T-cell (primary cell): ENCODE measurements around the gene LMO1. TPM values are rescaled to one million over a fixed set of nuclear protein-coding genes. Genes with fewer than 3 reads are reported as not detected.

ENCODE experiments used
- ATAC-seq, 4 experiments: fragments of 200-7000 bp in 3 of 4; fragments of 150-1000 bp in 1 of 4; cut with Tn5 transposase; replicated peaks in 1 of 4; 1 replicate in 3 of 4; 2 replicates in 1 of 4; pipeline ENCODE4 v1.10.0; 2021; ENCODE audit warnings: moderate library complexity in 3 of 4, mild to moderate bottlenecking in 2 of 4, moderate number of reproducible peaks in 1 of 4
- CTCF ChIA-PET, 2 donors: fragments of 300-600 bp; sonication (Branson Sonifier 250); formaldehyde crosslinking; loops; one replicate each; lab custom pipeline; 2022; ENCODE audit warnings: antibody characterized with exemption in 2 of 2; lab: Charles Lee
- POLR2A ChIA-PET, 2 donors: fragments of 300-600 bp; sonication (Branson Sonifier 250); formaldehyde crosslinking; loops; one replicate each; lab custom pipeline; 2022; ENCODE audit warnings: antibody characterized with exemption in 2 of 2; lab: Charles Lee
- DNase-seq, 35 experiments: peaks; one replicate each; pipeline versions ENCODE4 v3.0.0 to v3.0.0-alpha.2; 2013 to 2023
- H3K27ac ChIP-seq: one replicate; pipeline ENCODE4 v1.5.1; 2013; ENCODE audit warnings: low read length
- H3K27me3 ChIP-seq, 2 experiments: replicated peaks in 1 of 2; 1 replicate in 1 of 2; 2 replicates in 1 of 2; pipeline versions ENCODE4 v1.6.1 to v1.7.0; 2013; ENCODE audit warnings: low read length in 1 of 2, mixed read lengths in 1 of 2; ENCODE audit not compliant: control insufficient read depth in 2 of 2, insufficient read depth in 2 of 2; ENCODE audit errors: extremely low read depth in 1 of 2
- H3K36me3 ChIP-seq, 2 donors: 1 replicate in 1 of 2; 2 replicates in 1 of 2; pipeline versions ENCODE4 v1.6.1 to v1.7.0; 2013; ENCODE audit warnings: low read length in 1 of 2; ENCODE audit not compliant: control insufficient read depth in 2 of 2, insufficient read depth in 1 of 2; ENCODE audit errors: extremely low read depth in 1 of 2
- H3K4me1 ChIP-seq, 2 experiments: 1 replicate in 1 of 2; 2 replicates in 1 of 2; pipeline versions ENCODE4 v1.6.1 to v1.7.0; 2013; ENCODE audit warnings: low read length in 2 of 2, mixed read lengths in 1 of 2; ENCODE audit not compliant: insufficient read depth in 2 of 2, control insufficient read depth in 1 of 2; ENCODE audit errors: extremely low read depth in 1 of 2
- H3K4me3 ChIP-seq, 2 donors: 1 replicate in 1 of 2; 2 replicates in 1 of 2; pipeline versions ENCODE4 v1.5.1 to v1.7.0; 2013; ENCODE audit warnings: mild to moderate bottlenecking in 2 of 2, low read length in 1 of 2, moderate library complexity in 1 of 2; ENCODE audit not compliant: control insufficient read depth in 1 of 2; ENCODE audit errors: extremely low read depth in 1 of 2
- H3K9me3 ChIP-seq: 2 replicates; pipeline ENCODE4 v1.7.0; 2013
- H3K27ac Mint-ChIP-seq, 2 donors: one replicate each; pipeline ENCODE4 v1.8.0; 2020 to 2021; ENCODE audit warnings: mild to moderate bottlenecking in 2 of 2, mixed read lengths in 2 of 2
- H3K27me3 Mint-ChIP-seq, 2 donors: one replicate each; pipeline ENCODE4 v1.8.0; 2021 to 2022; ENCODE audit warnings: mixed read lengths in 2 of 2
- H3K36me3 Mint-ChIP-seq: one replicate; pipeline ENCODE4 v1.8.0; 2021; ENCODE audit warnings: mixed read lengths
- H3K4me1 Mint-ChIP-seq, 3 donors: one replicate each; pipeline ENCODE4 v1.8.0; 2020 to 2022; ENCODE audit warnings: mixed read lengths in 3 of 3, mild to moderate bottlenecking in 1 of 3
- H3K4me3 Mint-ChIP-seq, 3 donors: one replicate each; pipeline ENCODE4 v1.8.0; 2020 to 2022; ENCODE audit warnings: mild to moderate bottlenecking in 3 of 3, mixed read lengths in 3 of 3, moderate library complexity in 3 of 3
- H3K9me3 Mint-ChIP-seq, 3 donors: one replicate each; pipeline ENCODE4 v1.8.0; 2020 to 2022; ENCODE audit warnings: mixed read lengths in 3 of 3
- WGBS: methylation state at CpG from one replicate; pipeline ENCODE4 v1.1.5; 2013; ENCODE audit warnings: missing lambda C conversion rate; ENCODE audit not compliant: insufficient coverage; 5-methylcytosine and 5-hydroxymethylcytosine counted together
- total RNA-seq, 35 experiments: library from RNA in 6 of 35; stranded (reverse) in 6 of 35; fragments of 120-200 nt in 1 of 35; gene quantifications; one replicate each; pipeline versions ENCODE4 v1.2.1 to v1.2.4 and lab custom pipeline; 2013 to 2026

Gene LMO1
- total RNA-seq, 5 donors from 2014 or later (not counting 1 experiment from before 2014, with no cell fraction given): not detected

GRCh38 chr11:8207080-8208000 is 56.3 kb downstream of the LMO1 start:
- ATAC-seq (no peak), DNase-seq (no peak)
- Histone ChIP-seq H3K27me3 (peaks cover 0 to 51% of the 10 kb centered on the region in 2 experiments), H3K36me3 (no peaks in the 10 kb centered on the region), H3K4me1 (peaks cover 0 to 3% of the 10 kb centered on the region in 2 experiments), H3K27ac (no peak overlapping the region), H3K9me3 (no peaks in the 10 kb centered on the region), H3K4me3 (no peak overlapping the region)
- ChIA-PET CTCF (interaction anchor here (0.5 to 2.1 kb wide), 4 partner anchors 12 to 1327 kb away, joined by 3 to 6 read pairs (median 4); no protein-coding TSS in a partner anchor), POLR2A (no interaction called here)
- H3K36me3 Mint-ChIP-seq: no peaks in the 10 kb centered on the region
- H3K27me3 Mint-ChIP-seq: peaks cover 15 to 45% of the 10 kb centered on the region in 2 donors
- H3K4me1 Mint-ChIP-seq: peaks cover 6 to 13% (median 9%) of the 10 kb centered on the region in 3 donors
- peak overlapping the region in 1 of 2 donors; percentile 52 for H3K27ac Mint-ChIP-seq
- WGBS: 50% methylated on average over 13 of the region's 20 CpGs
- peak overlapping the region in 1 of 3 donors; percentile 45 for H3K4me3 Mint-ChIP-seq
- no peaks in the 10 kb centered on the region for H3K9me3 Mint-ChIP-seq

GRCh38 chr11:8206251-8207079 is 57.2 kb downstream of the LMO1 start:
- 31% methylated on average over 16 of the region's 31 CpGs for WGBS
- DNase-seq: peak in 1 of 35 experiments; percentile 16
- no peaks in the 10 kb centered on the region for H3K36me3 Mint-ChIP-seq
- no peaks in the 10 kb centered on the region for H3K9me3 Mint-ChIP-seq
- ChIA-PET POLR2A (no interaction called here), CTCF (interaction anchor here in 1 of 2 donors (2.1 kb wide), 1 partner anchor 13 kb away, joined by 6 read pairs; no protein-coding TSS in a partner anchor)
- Histone ChIP-seq H3K27me3 (peaks cover 0 to 54% of the 10 kb centered on the region in 2 experiments), H3K4me1 (peaks cover 0 to 3% of the 10 kb centered on the region in 2 experiments), H3K9me3 (no peaks in the 10 kb centered on the region), H3K36me3 (no peaks in the 10 kb centered on the region), H3K4me3 (no peak overlapping the region), H3K27ac (no peak overlapping the region)
- H3K4me1 Mint-ChIP-seq: peaks cover 6 to 13% (median 9%) of the 10 kb centered on the region in 3 donors
- ATAC-seq: no peak
- H3K27me3 Mint-ChIP-seq: peaks cover 19 to 45% of the 10 kb centered on the region in 2 donors
- H3K4me3 Mint-ChIP-seq: peak overlapping the region in 1 of 3 donors; percentile 45
- H3K27ac Mint-ChIP-seq: peak overlapping the region in 1 of 2 donors; percentile 52

- Mint-ChIP-seq H3K27me3 (peaks cover 19 to 45% of the 10 kb centered on the region in 2 donors), H3K27ac (no peak overlapping the region), H3K4me3 (no peak overlapping the region), H3K9me3 (no peaks in the 10 kb centered on the region), H3K36me3 (no peaks in the 10 kb centered on the region), H3K4me1 (peaks cover 6 to 13% (median 9%) of the 10 kb centered on the region in 3 donors)
- ATAC-seq (no peak), DNase-seq (no peak)
- peaks cover 0 to 56% of the 10 kb centered on the region in 2 experiments for H3K27me3 ChIP-seq
- WGBS: 86% methylated on average over 8 of the region's 8 CpGs
- H3K4me1 ChIP-seq: peaks cover 0 to 3% of the 10 kb centered on the region in 2 experiments
- H3K4me3 ChIP-seq: no peak overlapping the region
- no peaks in the 10 kb centered on the region for H3K9me3 ChIP-seq
- H3K27ac ChIP-seq: no peak overlapping the region
- ChIA-PET CTCF (no interaction called here), POLR2A (no interaction called here)
- H3K36me3 ChIP-seq: no peaks in the 10 kb centered on the region
These were observed 58.1 kb downstream of the LMO1 start for GRCh38 chr11:8205566-8205965.

- peaks cover 0 to 55% of the 10 kb centered on the region in 2 experiments for H3K27me3 ChIP-seq
- H3K4me3 Mint-ChIP-seq: no peak overlapping the region
- no peak overlapping the region for H3K4me3 ChIP-seq
- DNase-seq (no peak), ATAC-seq (no peak)
- no peak overlapping the region for H3K27ac ChIP-seq
- H3K27me3 Mint-ChIP-seq: peaks cover 20 to 44% of the 10 kb centered on the region in 2 donors
- no peak overlapping the region for H3K27ac Mint-ChIP-seq
- POLR2A ChIA-PET: no interaction called here
- WGBS: 79% methylated on average over 3 of the region's 5 CpGs
- H3K4me1 ChIP-seq: peaks cover 0 to 3% of the 10 kb centered on the region in 2 experiments
- no peaks in the 10 kb centered on the region for H3K9me3 Mint-ChIP-seq
- CTCF ChIA-PET: interaction anchor here in 1 of 2 donors (2.6 kb wide), 1 partner anchor 11 kb away, joined by 7 read pairs; no protein-coding TSS in a partner anchor
- H3K36me3 Mint-ChIP-seq: no peaks in the 10 kb centered on the region
- H3K4me1 Mint-ChIP-seq: peaks cover 6 to 13% (median 9%) of the 10 kb centered on the region in 3 donors
- no peaks in the 10 kb centered on the region for H3K9me3 ChIP-seq
- no peaks in the 10 kb centered on the region for H3K36me3 ChIP-seq
These were observed 59.1 kb downstream of the LMO1 start for GRCh38 chr11:8204596-8204995.

GRCh38 chr11:8204025-8204424 is 59.7 kb downstream of the LMO1 start:
- Mint-ChIP-seq H3K27me3 (peaks cover 23 to 42% of the 10 kb centered on the region in 2 donors), H3K9me3 (no peaks in the 10 kb centered on the region), H3K4me1 (peaks cover 6 to 13% (median 9%) of the 10 kb centered on the region in 3 donors), H3K4me3 (no peak overlapping the region), H3K27ac (no peak overlapping the region), H3K36me3 (no peaks in the 10 kb centered on the region)
- Histone ChIP-seq H3K9me3 (no peaks in the 10 kb centered on the region), H3K36me3 (no peaks in the 10 kb centered on the region), H3K4me1 (peaks cover 0 to 3% of the 10 kb centered on the region in 2 experiments), H3K27ac (no peak overlapping the region), H3K4me3 (no peak overlapping the region), H3K27me3 (peaks cover 0 to 49% of the 10 kb centered on the region in 2 experiments)
- DNase-seq (no peak), ATAC-seq (no peak)
- POLR2A ChIA-PET: no interaction called here
- WGBS: 84% methylated on average over 5 of the region's 5 CpGs
- CTCF ChIA-PET: interaction anchor here in 1 of 2 donors (2.6 kb wide), 1 partner anchor 11 kb away, joined by 7 read pairs; no protein-coding TSS in a partner anchor

GRCh38 chr11:8203414-8203715 is 60.3 kb downstream of the LMO1 start:
- no peak overlapping the region for H3K27ac ChIP-seq

More at GRCh38 chr11:8203414-8203715, 60.3 kb downstream of the LMO1 start:
- peaks cover 26 to 44% of the 10 kb centered on the region in 2 donors for H3K27me3 Mint-ChIP-seq
- POLR2A ChIA-PET: interaction anchor here in 1 of 2 donors (0.6 kb wide), 1 partner anchor 115 kb away, joined by 3 read pairs; no protein-coding TSS in a partner anchor
- Histone ChIP-seq H3K4me1 (peaks cover 0 to 3% of the 10 kb centered on the region in 2 experiments), H3K27me3 (peaks cover 0 to 43% of the 10 kb centered on the region in 2 experiments), H3K36me3 (no peaks in the 10 kb centered on the region), H3K4me3 (no peak overlapping the region), H3K9me3 (no peaks in the 10 kb centered on the region)
- H3K9me3 Mint-ChIP-seq: no peaks in the 10 kb centered on the region
- no peak overlapping the region for H3K4me3 Mint-ChIP-seq
- CTCF ChIA-PET: interaction anchor here in 1 of 2 donors (2.6 kb wide), 1 partner anchor 10 kb away, joined by 7 read pairs; no protein-coding TSS in a partner anchor
- 100% methylated on average over 1 of the region's 2 CpGs for WGBS
- DNase-seq: no peak
- H3K36me3 Mint-ChIP-seq: no peaks in the 10 kb centered on the region
- ATAC-seq: no peak
- peaks cover 6 to 13% (median 9%) of the 10 kb centered on the region in 3 donors for H3K4me1 Mint-ChIP-seq
- no peak overlapping the region for H3K27ac Mint-ChIP-seq
